ENCODE results near the gene FAM20A. TPM values are rescaled to one million over a fixed set of nuclear protein-coding genes. Genes with fewer than 3 reads are reported as not detected.

The FAM20A gene
- polyA plus RNA-seq, 1 donor from 2014 or later = not detected

- no peaks in the 10 kb centered on the region for H3K27me3 ChIP-seq (ENCODE audit: insufficient read depth, low read depth, low read length)
- H4K20me1 ChIP-seq (ENCODE audit: insufficient read depth) = no peaks in the 10 kb centered on the region
- H3K9ac ChIP-seq (ENCODE audit: low read length) = no peak overlapping the region
- no peaks in the 10 kb centered on the region for H3F3A ChIP-seq (ENCODE audit: insufficient read depth, low read length, poor library complexity, severe bottlenecking)
- no peak for TF ChIP-seq RAD21 (conservative IDR thresholded peaks at IDR 0.05)
- TF ChIP-seq EZH2 (IDR thresholded peaks at IDR 0.05; ENCODE audit: borderline replicate concordance, insufficient read depth, low read length, poor library complexity, severe bottlenecking) = no peak
- TF ChIP-seq POLR2AphosphoS5 (IDR thresholded peaks at IDR 0.05) = no peak
- no peak for TF ChIP-seq REST (IDR thresholded peaks at IDR 0.05; ENCODE audit: borderline replicate concordance)
- TF ChIP-seq MXI1 (conservative IDR thresholded peaks at IDR 0.05; ENCODE audit: poor library complexity, severe bottlenecking) = no peak
- TF ChIP-seq SMC3 (conservative IDR thresholded peaks at IDR 0.05; ENCODE audit: poor library complexity) = no peak
- TF ChIP-seq EP300 (conservative IDR thresholded peaks at IDR 0.05; ENCODE audit: poor library complexity, severe bottlenecking) = no peak
- TF ChIP-seq TAF1 (IDR thresholded peaks at IDR 0.05; ENCODE audit: low read depth) = no peak
- no peak for TF ChIP-seq CTCF (IDR thresholded peaks at IDR 0.05; ENCODE audit: poor library complexity, severe bottlenecking)
- no peak overlapping the region for H3K27ac ChIP-seq (ENCODE audit: low read length)
- no peak overlapping the region for H2AFZ ChIP-seq (ENCODE audit: low read depth, low read length)
- H3K79me2 ChIP-seq (replicated peaks; ENCODE audit: insufficient read depth, low read length) = no peaks in the 10 kb centered on the region
- no peaks in the 10 kb centered on the region for H3K36me3 ChIP-seq (ENCODE audit: insufficient read depth, low read length)
- no peaks in the 10 kb centered on the region for H3K9me2 ChIP-seq (ENCODE audit: insufficient read depth, low read length)
- no peak overlapping the region for H3K4me2 ChIP-seq (ENCODE audit: low read length)
- no peaks in the 10 kb centered on the region for H3K9me3 ChIP-seq (ENCODE audit: low read length)
- no peak overlapping the region for H3K4me3 ChIP-seq (ENCODE audit: low read length)
These were observed 27.8 kb downstream of the FAM20A start for GRCh38 chr17:68573338-68573737.

- Histone ChIP-seq H3K9me2 (ENCODE audit: insufficient read depth, low read length) (no peaks in the 10 kb centered on the region), H3K9ac (ENCODE audit: low read length) (no peak overlapping the region), H3K4me3 (ENCODE audit: low read length) (no peak overlapping the region), H3K79me2 (replicated peaks; ENCODE audit: insufficient read depth, low read length) (no peaks in the 10 kb centered on the region), H3K27me3 (ENCODE audit: insufficient read depth, low read depth, low read length) (no peaks in the 10 kb centered on the region), H3K27ac (ENCODE audit: low read length) (no peak overlapping the region), H2AFZ (ENCODE audit: low read depth, low read length) (no peak overlapping the region), H3K36me3 (ENCODE audit: insufficient read depth, low read length) (no peaks in the 10 kb centered on the region), H3K9me3 (ENCODE audit: low read length) (no peaks in the 10 kb centered on the region), H3F3A (ENCODE audit: insufficient read depth, low read length, poor library complexity, severe bottlenecking) (no peaks in the 10 kb centered on the region), H3K4me2 (ENCODE audit: low read length) (no peak overlapping the region), H4K20me1 (ENCODE audit: insufficient read depth) (no peaks in the 10 kb centered on the region)
- TF ChIP-seq SMC3 (conservative IDR thresholded peaks at IDR 0.05; ENCODE audit: poor library complexity) = no peak
- TF ChIP-seq EZH2 (IDR thresholded peaks at IDR 0.05; ENCODE audit: borderline replicate concordance, insufficient read depth, low read length, poor library complexity, severe bottlenecking) = no peak
- TF ChIP-seq CTCF (IDR thresholded peaks at IDR 0.05; ENCODE audit: poor library complexity, severe bottlenecking) = no peak
- no peak for TF ChIP-seq EP300 (conservative IDR thresholded peaks at IDR 0.05; ENCODE audit: poor library complexity, severe bottlenecking)
- TF ChIP-seq REST (IDR thresholded peaks at IDR 0.05; ENCODE audit: borderline replicate concordance) = no peak
- no peak for TF ChIP-seq RAD21 (conservative IDR thresholded peaks at IDR 0.05)
- TF ChIP-seq TAF1 (IDR thresholded peaks at IDR 0.05; ENCODE audit: low read depth) = no peak
- no peak for TF ChIP-seq POLR2AphosphoS5 (IDR thresholded peaks at IDR 0.05)
- TF ChIP-seq MXI1 (conservative IDR thresholded peaks at IDR 0.05; ENCODE audit: poor library complexity, severe bottlenecking) = no peak
These were observed 28.9 kb downstream of the FAM20A start for GRCh38 chr17:68572138-68572842.

Data from neural cell (in vitro differentiated cells).